NT2/D1 (cell line): ENCODE measurements around the gene PPP1R7.
"Not testable (repeated sequence)": the region's sequence is repeated elsewhere in the genome, so short reads cannot be mapped to it uniquely, and the experiment has no call there.

Experiments used
- DNase-seq: peaks from one replicate; pipeline ENCODE4 v3.0.0-alpha.2; 2011; ENCODE audit warnings: low read depth, low spot score
- H3K27me3 ChIP-seq: 2 replicates; pipeline ENCODE4 v1.6.0; 2011; ENCODE audit warnings: mild to moderate bottlenecking; ENCODE audit not compliant: insufficient read length, insufficient read depth
- H3K36me3 ChIP-seq: 2 replicates; pipeline ENCODE4 v1.6.1; 2011; ENCODE audit warnings: mild to moderate bottlenecking, low read length, mixed read lengths; ENCODE audit not compliant: insufficient read depth, insufficient read length
- H3K4me1 ChIP-seq: 2 replicates; pipeline ENCODE4 v1.5.1; 2011; ENCODE audit not compliant: insufficient read depth, insufficient read length
- H3K4me3 ChIP-seq: 2 replicates; pipeline ENCODE4 v1.5.1; 2011; ENCODE audit warnings: low read depth; ENCODE audit not compliant: insufficient read length
- H3K9ac ChIP-seq: 2 replicates; pipeline ENCODE4 v1.6.0; 2011; ENCODE audit warnings: low read depth; ENCODE audit not compliant: insufficient read length
- H3K9me3 ChIP-seq: 2 replicates; pipeline ENCODE4 v1.5.1; 2011; ENCODE audit warnings: mild to moderate bottlenecking, low read length; ENCODE audit not compliant: insufficient read depth
- SUZ12 ChIP-seq: IDR thresholded peaks from 2 replicates; pipeline ENCODE4 v1.6.1; 2011; ENCODE audit not compliant: insufficient read length, insufficient read depth; ENCODE audit errors: extremely low read depth
- YY1 ChIP-seq: IDR thresholded peaks from 2 replicates; pipeline ENCODE4 v1.6.1; 2011; ENCODE audit not compliant: insufficient read length, insufficient read depth
- ZNF274 ChIP-seq: IDR thresholded peaks from 2 replicates; pipeline ENCODE4 v1.6.1; 2011; ENCODE audit warnings: mild to moderate bottlenecking, low read depth, low read length

PPP1R7 gene

DNA sequence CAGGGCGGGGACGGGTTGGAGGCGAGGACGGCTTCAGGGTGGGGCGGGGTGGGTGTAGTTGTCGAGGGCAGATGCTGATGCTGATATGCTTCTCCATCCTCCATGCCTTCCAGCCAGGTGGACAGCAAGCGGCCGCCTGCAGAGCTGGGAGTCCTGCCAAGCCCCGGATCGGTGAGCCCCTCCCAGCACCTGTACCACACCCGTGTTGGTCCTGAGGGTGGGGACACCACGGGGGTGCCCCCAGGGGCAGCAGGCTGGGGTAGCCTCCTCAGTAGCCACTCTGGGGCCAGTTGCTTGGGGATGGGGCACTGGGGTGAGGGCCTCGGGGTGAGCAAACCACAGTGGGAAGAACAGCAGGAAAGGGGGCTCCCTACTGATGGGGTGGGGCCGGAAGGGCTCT is 40.8 kb downstream of the PPP1R7 start:
- DNase-seq = no peak
- Histone ChIP-seq H3K9ac (no peak overlapping the region), H3K4me3 (no peak overlapping the region), H3K9me3 (no peaks in the 10 kb centered on the region), H3K27me3 (no peaks in the 10 kb centered on the region), H3K36me3 (no peaks in the 10 kb centered on the region), H3K4me1 (peaks cover 24% of the 10 kb centered on the region)
- TF ChIP-seq YY1 (no peak), ZNF274 (no peak), SUZ12 (no peak)

DNA sequence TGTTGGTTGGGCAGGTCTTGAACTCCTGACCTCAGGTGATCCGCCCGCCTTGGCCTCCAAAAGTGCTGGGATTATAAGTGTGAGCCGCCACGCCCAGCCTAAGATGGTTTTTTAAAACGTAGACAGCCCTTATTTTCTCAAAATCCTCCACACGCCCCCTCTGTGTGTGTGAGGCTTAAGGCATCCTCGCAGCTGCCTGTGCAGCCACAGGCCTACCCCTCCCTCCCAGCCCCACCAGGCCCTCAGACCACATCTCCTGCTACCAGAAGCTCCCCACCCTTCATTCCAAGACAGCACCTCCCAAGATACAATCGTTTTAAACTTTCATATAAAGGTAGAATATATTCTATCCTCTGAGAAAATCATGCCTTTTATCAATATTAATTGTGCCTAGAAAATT is 43.0 kb downstream of the PPP1R7 start:
- H3K27me3 ChIP-seq = no peaks in the 10 kb centered on the region
- no peak for DNase-seq
- TF ChIP-seq SUZ12 (no peak), YY1 (no peak)

DNA sequence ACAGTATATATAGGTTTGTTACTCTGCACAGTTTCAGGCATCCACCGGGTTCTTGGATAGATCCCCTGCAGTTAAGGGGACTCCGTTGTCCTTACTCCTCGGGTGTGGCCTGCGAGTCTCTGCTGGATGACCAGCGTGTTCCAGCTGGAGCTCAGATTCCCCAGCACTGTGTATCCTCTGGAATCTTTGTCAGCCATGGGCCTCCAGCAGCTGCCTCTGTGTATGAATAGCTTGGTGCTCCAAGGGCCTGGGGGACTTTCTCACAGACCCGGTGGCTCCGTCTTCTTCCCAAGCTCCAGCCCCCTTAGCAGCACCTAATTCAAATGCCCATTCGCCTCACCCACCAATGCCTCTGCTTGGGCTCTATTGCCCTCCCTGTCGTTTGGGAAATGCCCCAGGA is 44.5 kb downstream of the PPP1R7 start:
- DNase-seq = no peak

More for the DNA sequence above, 43.0 kb downstream of the PPP1R7 start:
- Histone ChIP-seq H3K4me3 (no peak overlapping the region), H3K4me1 (peaks cover 15% of the 10 kb centered on the region), H3K9me3 (no peaks in the 10 kb centered on the region), H3K36me3 (no peaks in the 10 kb centered on the region), H3K9ac (no peak overlapping the region)

DNA sequence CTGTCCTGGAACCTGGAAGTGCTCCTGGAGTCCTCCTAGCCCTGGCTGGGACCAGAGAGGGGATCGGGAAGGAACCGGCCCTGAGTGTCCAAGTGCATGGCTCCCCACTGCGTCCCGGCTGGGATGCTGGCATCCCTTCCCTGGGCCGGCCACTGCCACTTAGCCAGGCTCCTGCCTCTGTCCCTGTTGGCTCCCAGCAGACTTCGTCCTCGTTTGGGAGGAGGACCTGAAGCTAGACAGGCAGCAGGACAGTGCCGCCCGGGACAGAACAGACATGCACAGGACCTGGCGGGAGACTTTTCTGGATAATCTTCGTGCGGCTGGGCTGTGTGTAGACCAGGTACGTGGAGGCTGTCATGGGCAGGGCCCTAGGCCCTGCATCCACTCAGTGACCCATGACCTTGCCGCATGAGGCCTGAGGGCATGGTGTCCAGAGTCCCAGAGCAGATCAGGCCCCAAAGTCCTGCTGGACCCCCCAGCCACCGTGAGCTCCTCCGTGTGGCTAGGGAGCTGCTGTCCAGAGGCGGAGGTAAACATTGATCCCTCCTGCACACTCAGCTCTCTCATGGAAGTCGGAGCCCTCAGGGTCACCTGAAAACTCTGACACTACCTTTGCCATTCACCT is 45.4 kb downstream of the PPP1R7 start:
- no peak for DNase-seq
- H3K9ac ChIP-seq = no peak overlapping the region
- no peak for TF ChIP-seq SUZ12
- TF ChIP-seq ZNF274 = no peak
- no peak for TF ChIP-seq YY1
- H3K27me3 ChIP-seq = no peaks in the 10 kb centered on the region
- H3K36me3 ChIP-seq = no peaks in the 10 kb centered on the region
- H3K4me3 ChIP-seq = no peak overlapping the region
- H3K9me3 ChIP-seq = no peaks in the 10 kb centered on the region
- H3K4me1 ChIP-seq = peaks cover 19% of the 10 kb centered on the region

More for the DNA sequence above, 44.5 kb downstream of the PPP1R7 start:
- no peak overlapping the region for H3K9ac ChIP-seq
- H3K9me3 ChIP-seq = no peaks in the 10 kb centered on the region
- no peaks in the 10 kb centered on the region for H3K36me3 ChIP-seq
- H3K27me3 ChIP-seq = no peaks in the 10 kb centered on the region
- no peak overlapping the region for H3K4me3 ChIP-seq
- H3K4me1 ChIP-seq = peaks cover 13% of the 10 kb centered on the region
- TF ChIP-seq ZNF274 (no peak), YY1 (no peak), SUZ12 (no peak)

DNA sequence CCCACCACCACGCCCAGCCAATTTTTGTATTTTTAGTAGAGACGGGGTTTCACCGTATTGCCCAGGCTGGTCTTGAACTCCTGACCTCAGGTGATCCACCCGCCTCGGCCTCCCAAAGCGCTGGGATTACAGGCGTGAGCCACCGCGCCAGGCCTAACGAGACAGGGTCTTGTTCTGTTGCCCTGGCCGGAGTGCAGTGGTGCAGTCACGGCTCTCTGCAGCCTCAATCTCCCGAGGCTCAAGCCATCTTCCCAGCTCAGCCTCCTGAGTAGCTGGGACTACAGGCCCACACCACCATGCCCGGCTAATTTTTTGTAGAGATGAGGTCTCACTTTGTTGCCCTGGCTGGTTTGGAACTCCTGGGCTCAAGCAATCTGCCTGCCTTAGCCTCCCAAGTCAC is 47.0 kb downstream of the PPP1R7 start:
- H3K9ac ChIP-seq, H3K27me3 ChIP-seq, H3K4me3 ChIP-seq, H3K36me3 ChIP-seq, H3K9me3 ChIP-seq, DNase-seq: not testable (repeated sequence)
- H3K4me1 ChIP-seq = peaks cover 25% of the 10 kb centered on the region

DNA sequence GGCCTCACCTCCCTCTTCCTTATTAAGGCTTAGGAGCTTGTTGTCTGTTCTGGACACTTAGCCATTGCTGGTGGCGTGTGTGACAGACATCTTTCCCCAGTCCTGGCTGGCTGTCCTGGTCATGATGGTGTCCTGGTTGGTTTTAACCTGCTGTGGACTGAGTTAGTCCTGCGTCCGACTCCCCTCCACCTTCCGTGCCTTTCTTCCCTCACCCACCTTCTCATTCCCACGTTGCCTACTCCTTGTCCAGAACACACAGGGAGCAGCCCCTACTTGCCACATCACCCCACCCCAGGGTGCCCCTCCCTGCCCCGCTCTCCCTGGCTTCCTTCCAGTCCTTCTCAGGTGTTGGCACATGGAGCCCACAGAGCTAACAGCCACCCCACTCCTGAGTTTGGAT is 47.7 kb downstream of the PPP1R7 start:
- Histone ChIP-seq H3K9ac (no peak overlapping the region), H3K36me3 (no peaks in the 10 kb centered on the region), H3K4me1 (peaks cover 25% of the 10 kb centered on the region), H3K9me3 (no peaks in the 10 kb centered on the region), H3K4me3 (no peak overlapping the region), H3K27me3 (no peaks in the 10 kb centered on the region)
- no peak for DNase-seq
- TF ChIP-seq YY1 (no peak), SUZ12 (no peak), ZNF274 (no peak)

DNA sequence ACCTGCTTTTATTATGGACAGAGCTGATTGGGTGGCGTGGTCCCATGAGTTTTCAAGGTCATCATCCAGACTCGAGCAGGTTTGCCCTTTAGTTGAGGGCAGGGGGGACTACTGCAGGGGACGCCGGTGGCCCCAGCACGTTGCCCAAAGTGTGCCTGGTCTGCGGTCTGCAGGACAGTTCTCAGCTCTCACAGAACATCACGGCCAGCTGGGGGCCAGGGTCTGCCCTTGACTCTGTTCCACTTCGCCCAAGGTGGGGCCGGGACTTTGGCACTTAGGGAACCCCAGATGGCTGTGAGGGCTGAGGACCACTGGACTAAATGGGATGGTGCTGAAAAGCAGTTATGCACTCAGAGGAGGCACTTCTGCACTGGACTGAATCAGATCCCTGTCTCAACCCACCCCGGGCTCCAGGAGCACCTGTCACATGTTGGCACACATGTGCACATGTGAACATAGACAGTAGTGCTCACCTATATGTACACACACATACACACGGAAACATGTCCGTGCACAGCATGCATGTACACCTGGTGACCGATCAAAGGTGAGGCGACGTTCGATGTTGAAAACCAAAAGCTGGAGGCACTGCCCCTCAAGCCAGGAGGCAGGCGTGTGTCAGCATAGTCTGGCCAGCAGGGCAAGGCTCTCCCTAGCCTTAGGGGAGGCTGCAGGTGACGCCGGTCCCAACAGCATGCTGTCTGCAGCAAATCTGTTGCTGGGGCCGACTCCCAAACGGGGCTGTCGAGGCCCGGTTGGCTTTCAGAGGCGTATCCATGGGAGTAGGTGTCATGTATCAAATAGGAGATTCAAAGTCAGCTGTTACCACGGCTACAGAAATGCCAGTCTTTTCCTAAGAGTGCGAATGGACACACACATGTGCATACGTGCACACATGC is 48.4 kb downstream of the PPP1R7 start:
- H3K9ac ChIP-seq = no peak overlapping the region
- no peaks in the 10 kb centered on the region for H3K36me3 ChIP-seq
- TF ChIP-seq SUZ12 = no peak
- TF ChIP-seq ZNF274 = no peak
- TF ChIP-seq YY1 = no peak
- no peak for DNase-seq
- peaks cover 25% of the 10 kb centered on the region for H3K4me1 ChIP-seq
- no peaks in the 10 kb centered on the region for H3K27me3 ChIP-seq
- no peaks in the 10 kb centered on the region for H3K9me3 ChIP-seq
- no peak overlapping the region for H3K4me3 ChIP-seq
